DOHH2 (cell line): Measurements from ENCODE around the gene AGBL4.

Experiments
- H3F3A ChIP-seq: fragments of 200-600 bp; sonication (generic), shearing (Covaris generic); 2 replicates; pipeline ENCODE4 v1.6.0; 2016; ENCODE audit warnings: antibody characterized with exemption, mild to moderate bottlenecking; ENCODE audit not compliant: control insufficient read depth, insufficient read depth
- H3K27ac ChIP-seq: fragments of 200-600 bp; sonication (generic); 2 replicates; pipeline ENCODE4 v1.5.1; 2014; ENCODE audit warnings: low read depth, mild to moderate bottlenecking, low read length, moderate library complexity
- H3K27me3 ChIP-seq: fragments of 200-600 bp; sonication (generic); 2 replicates; pipeline ENCODE4 v1.6.1; 2014; ENCODE audit warnings: mild to moderate bottlenecking, low read length, mixed read lengths; ENCODE audit not compliant: control insufficient read depth
- H3K36me3 ChIP-seq: fragments of 200-600 bp; sonication (generic); 2 replicates; pipeline ENCODE4 v1.6.1; 2014; ENCODE audit warnings: mild to moderate bottlenecking, low read length, moderate library complexity, mixed read lengths; ENCODE audit not compliant: control insufficient read depth
- H3K4me1 ChIP-seq: fragments of 200-600 bp; sonication (generic); 2 replicates; pipeline ENCODE4 v1.6.1; 2014; ENCODE audit warnings: mild to moderate bottlenecking, low read length, mixed read lengths; ENCODE audit not compliant: control insufficient read depth
- H3K4me2 ChIP-seq: fragments of 200-600 bp; sonication (generic); 2 replicates; pipeline ENCODE4 v1.6.0; 2014; ENCODE audit warnings: mild to moderate bottlenecking, low read length, moderate library complexity
- H3K4me3 ChIP-seq: fragments of 200-600 bp; sonication (generic); 2 replicates; pipeline ENCODE4 v1.5.1; 2014; ENCODE audit warnings: mild to moderate bottlenecking, low read length, mixed read lengths
- H3K79me2 ChIP-seq: fragments of 200-600 bp; sonication (generic); 2 replicates; pipeline ENCODE4 v1.6.1; 2014; ENCODE audit warnings: mild to moderate bottlenecking, low read length, mixed read lengths; ENCODE audit not compliant: control insufficient read depth
- H3K9me2 ChIP-seq: fragments of 200-600 bp; sonication (generic); replicated peaks from 2 replicates; pipeline ENCODE4 v1.6.1; 2014; ENCODE audit warnings: mild to moderate bottlenecking, low read length, mixed read lengths; ENCODE audit not compliant: control insufficient read depth
- H3K9me3 ChIP-seq: fragments of 200-600 bp; sonication (generic); 2 replicates; pipeline ENCODE4 v1.6.1; 2014; ENCODE audit warnings: antibody characterized with exemption, low read length, mixed read lengths; ENCODE audit not compliant: control insufficient read depth, insufficient read depth
- H4K20me1 ChIP-seq: fragments of 200-600 bp; sonication (generic); 2 replicates; pipeline ENCODE4 v1.6.0; 2014; ENCODE audit warnings: low read depth, mild to moderate bottlenecking, antibody characterized with exemption, low read length, moderate library complexity; ENCODE audit not compliant: control insufficient read depth, insufficient read depth
- EZH2phosphoT487 ChIP-seq: fragments of 200-600 bp; sonication (generic); IDR thresholded peaks from 2 replicates; pipeline ENCODE4 v1.6.1; 2017; ENCODE audit warnings: borderline replicate concordance, mild to moderate bottlenecking, antibody characterized with exemption, low read length, moderate library complexity, mixed read lengths
- TF ChIP-seq, protein P1 (sequence below): fragments of 200-600 bp; sonication (generic); IDR thresholded peaks from one replicate; pipeline ENCODE4 v1.5.1; 2014; ENCODE audit warnings: antibody characterized with exemption, mild to moderate bottlenecking, low read depth, low read length; ENCODE audit not compliant: poor library complexity, severe bottlenecking

AGBL4 gene

DNA sequence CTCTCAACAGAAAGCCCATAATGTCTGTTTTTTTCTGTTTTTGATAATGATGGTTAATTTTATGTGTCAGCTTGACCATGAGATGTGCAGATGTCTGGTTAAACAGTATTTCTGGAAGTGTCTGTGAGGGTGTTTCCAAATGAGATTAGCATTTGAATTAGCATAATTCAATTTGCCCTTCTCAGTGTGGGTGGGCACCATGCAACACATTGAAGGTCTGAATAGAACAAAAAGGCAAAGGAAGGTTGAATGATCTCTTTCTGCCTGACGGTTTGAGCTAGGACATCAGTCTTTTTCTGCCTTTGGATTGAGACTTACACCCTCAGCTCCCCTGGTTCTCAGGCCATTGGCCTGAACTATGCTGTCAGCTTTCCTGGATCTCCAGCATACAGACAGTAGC lies 1516.9 kb downstream of the AGBL4 start:
- H3K4me3 ChIP-seq, result no peak overlapping the region
- TF ChIP-seq EZH2phosphoT487, result no peak
- TF ChIP-seq, protein P1, sequence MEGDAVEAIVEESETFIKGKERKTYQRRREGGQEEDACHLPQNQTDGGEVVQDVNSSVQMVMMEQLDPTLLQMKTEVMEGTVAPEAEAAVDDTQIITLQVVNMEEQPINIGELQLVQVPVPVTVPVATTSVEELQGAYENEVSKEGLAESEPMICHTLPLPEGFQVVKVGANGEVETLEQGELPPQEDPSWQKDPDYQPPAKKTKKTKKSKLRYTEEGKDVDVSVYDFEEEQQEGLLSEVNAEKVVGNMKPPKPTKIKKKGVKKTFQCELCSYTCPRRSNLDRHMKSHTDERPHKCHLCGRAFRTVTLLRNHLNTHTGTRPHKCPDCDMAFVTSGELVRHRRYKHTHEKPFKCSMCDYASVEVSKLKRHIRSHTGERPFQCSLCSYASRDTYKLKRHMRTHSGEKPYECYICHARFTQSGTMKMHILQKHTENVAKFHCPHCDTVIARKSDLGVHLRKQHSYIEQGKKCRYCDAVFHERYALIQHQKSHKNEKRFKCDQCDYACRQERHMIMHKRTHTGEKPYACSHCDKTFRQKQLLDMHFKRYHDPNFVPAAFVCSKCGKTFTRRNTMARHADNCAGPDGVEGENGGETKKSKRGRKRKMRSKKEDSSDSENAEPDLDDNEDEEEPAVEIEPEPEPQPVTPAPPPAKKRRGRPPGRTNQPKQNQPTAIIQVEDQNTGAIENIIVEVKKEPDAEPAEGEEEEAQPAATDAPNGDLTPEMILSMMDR, result no peak
- no peak overlapping the region for H3K27ac ChIP-seq
- H3K27me3 ChIP-seq, result no peaks in the 10 kb centered on the region
- H3K36me3 ChIP-seq, result no peaks in the 10 kb centered on the region
- no peaks in the 10 kb centered on the region for H3K79me2 ChIP-seq
- no peaks in the 10 kb centered on the region for H3K9me3 ChIP-seq
- no peaks in the 10 kb centered on the region for H3K4me1 ChIP-seq
- H4K20me1 ChIP-seq, result no peaks in the 10 kb centered on the region
- H3K4me2 ChIP-seq, result no peak overlapping the region
- no peaks in the 10 kb centered on the region for H3F3A ChIP-seq
- no peaks in the 10 kb centered on the region for H3K9me2 ChIP-seq

DNA sequence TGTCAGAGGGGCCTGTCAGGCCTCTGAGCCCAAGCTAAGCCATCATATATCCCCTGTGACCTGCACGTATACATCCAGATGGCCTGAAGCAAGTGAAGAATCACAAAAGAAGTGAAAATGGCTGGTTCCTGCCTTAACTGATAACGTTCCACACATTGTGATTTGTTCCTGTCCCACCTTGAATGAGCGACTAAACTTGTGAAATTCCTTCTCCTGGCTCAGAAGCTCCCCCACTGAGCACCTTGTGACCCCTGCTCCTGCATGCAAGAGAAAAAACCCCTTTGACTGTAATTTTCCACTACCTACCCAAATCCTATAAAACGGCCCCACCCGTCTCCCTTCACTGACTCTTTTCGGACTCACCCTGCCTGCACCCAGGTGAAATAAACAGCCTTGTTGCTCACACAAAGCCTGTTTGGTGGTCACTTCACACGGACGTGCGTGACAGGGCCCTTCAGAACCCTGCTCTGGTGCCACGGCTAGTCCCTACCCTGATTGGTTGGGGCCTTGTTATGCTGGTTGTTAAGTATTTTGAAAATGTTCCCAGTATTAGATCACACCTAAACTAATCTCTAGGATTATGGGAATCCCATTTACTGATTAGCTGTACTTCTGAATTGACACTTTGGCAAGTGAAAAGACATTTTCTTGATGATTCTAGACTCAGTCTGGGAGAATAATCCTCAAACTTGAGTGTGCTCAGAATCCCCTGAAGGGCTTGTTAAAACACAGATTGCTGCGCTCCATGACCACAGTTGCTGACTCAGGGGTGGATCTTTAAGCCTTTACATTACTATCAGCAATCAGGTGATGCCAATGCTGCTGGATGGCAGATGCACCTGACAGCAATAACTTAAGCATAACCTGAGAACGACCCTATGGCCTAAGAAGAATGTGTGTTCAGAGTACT lies 1523.0 kb downstream of the AGBL4 start:
- TF ChIP-seq, protein P1, result no peak
- no peak for TF ChIP-seq EZH2phosphoT487
- Histone ChIP-seq H3K9me2 (no peaks in the 10 kb centered on the region), H3K4me1 (no peaks in the 10 kb centered on the region), H3F3A (no peaks in the 10 kb centered on the region), H3K4me3 (no peak overlapping the region), H3K36me3 (no peaks in the 10 kb centered on the region), H3K27me3 (no peaks in the 10 kb centered on the region), H3K79me2 (no peaks in the 10 kb centered on the region), H3K9me3 (no peaks in the 10 kb centered on the region), H4K20me1 (no peaks in the 10 kb centered on the region), H3K4me2 (no peak overlapping the region), H3K27ac (no peak overlapping the region)

DNA sequence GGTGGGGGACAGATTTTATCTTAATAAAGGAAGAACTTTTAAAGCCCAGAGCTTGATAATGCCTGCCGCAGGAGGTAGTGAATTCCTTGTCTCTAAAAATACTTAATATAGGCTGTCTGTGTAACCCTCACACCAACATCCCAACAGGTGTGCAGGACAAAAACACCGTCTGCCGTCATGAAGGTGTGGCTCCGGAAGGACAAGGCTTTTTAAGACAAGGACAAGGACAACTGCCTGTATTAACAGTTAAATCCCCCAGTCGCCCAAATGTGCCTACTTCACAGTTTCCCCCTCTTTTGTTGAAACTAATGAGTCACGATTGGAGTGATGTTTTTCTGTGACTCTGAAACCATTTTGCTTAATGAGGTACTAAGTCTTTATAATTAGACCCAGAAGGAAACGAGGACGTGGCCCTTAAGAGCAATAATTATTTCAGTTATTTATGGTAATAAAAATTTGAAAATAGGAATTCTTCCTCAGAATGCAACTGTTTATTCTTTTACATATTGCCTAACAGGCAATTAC lies 1524.5 kb downstream of the AGBL4 start:
- Histone ChIP-seq H3K27ac (no peak overlapping the region), H3K9me3 (no peaks in the 10 kb centered on the region), H3K27me3 (no peaks in the 10 kb centered on the region), H3K4me2 (no peak overlapping the region), H4K20me1 (no peaks in the 10 kb centered on the region), H3K79me2 (no peaks in the 10 kb centered on the region), H3K4me1 (no peaks in the 10 kb centered on the region), H3F3A (no peaks in the 10 kb centered on the region), H3K36me3 (no peaks in the 10 kb centered on the region), H3K4me3 (no peak overlapping the region), H3K9me2 (no peaks in the 10 kb centered on the region)
- TF ChIP-seq EZH2phosphoT487, result no peak
- TF ChIP-seq, protein P1, result no peak
